SU-DHL-6 (cell line): ENCODE measurements around the gene KRT222.

Source experiments
- H2AFZ ChIP-seq: fragments of 200-600 bp; sonication (generic); 2 replicates; pipeline ENCODE4 v1.6.1; 2014; ENCODE audit warnings: low read depth, mild to moderate bottlenecking, moderate library complexity, mixed read lengths, antibody characterized with exemption, low read length; ENCODE audit not compliant: severe bottlenecking
- H3F3A ChIP-seq: fragments of 200-600 bp; shearing (Covaris generic); 2 replicates; pipeline ENCODE4 v1.6.0; 2016; ENCODE audit warnings: antibody characterized with exemption, mild to moderate bottlenecking; ENCODE audit not compliant: insufficient read depth
- H3K27ac ChIP-seq: fragments of 200-600 bp; sonication (generic); 2 replicates; pipeline ENCODE4 v1.5.1; 2016; ENCODE audit warnings: low read depth, mild to moderate bottlenecking, low read length, moderate library complexity, mixed read lengths
- H3K27me3 ChIP-seq: fragments of 200-600 bp; sonication (generic), shearing (Covaris generic); 2 replicates; pipeline ENCODE4 v1.6.0; 2014; ENCODE audit warnings: mild to moderate bottlenecking, low read length
- H3K36me3 ChIP-seq: fragments of 200-600 bp; sonication (generic); 2 replicates; pipeline ENCODE4 v1.6.1; 2014; ENCODE audit warnings: mild to moderate bottlenecking, low read length, mixed read lengths
- H3K4me2 ChIP-seq: fragments of 300-600, 200-600 bp; shearing (Covaris generic), sonication (generic); 2 replicates; pipeline ENCODE4 v1.6.0; 2014; ENCODE audit warnings: low read length, low read depth, mild to moderate bottlenecking; ENCODE audit not compliant: poor library complexity, severe bottlenecking
- H3K4me3 ChIP-seq: fragments of 200-600 bp; sonication (generic); 2 replicates; pipeline ENCODE4 v1.5.1; 2014; ENCODE audit warnings: antibody characterized with exemption, low read length, mild to moderate bottlenecking, mixed read lengths; ENCODE audit not compliant: insufficient read depth, poor library complexity, severe bottlenecking
- H3K79me2 ChIP-seq: fragments of 200-600 bp; sonication (generic); 2 replicates; pipeline ENCODE4 v1.6.1; 2014; ENCODE audit warnings: mild to moderate bottlenecking, low read length, moderate library complexity; ENCODE audit not compliant: insufficient read depth
- H3K9ac ChIP-seq: fragments of 200-600 bp; sonication (generic); 2 replicates; pipeline ENCODE4 v1.7.0; 2014; ENCODE audit warnings: mild to moderate bottlenecking, low read length
- H3K9me2 ChIP-seq: fragments of 200-600 bp; sonication (generic); replicated peaks from 2 replicates; pipeline ENCODE4 v1.6.1; 2014; ENCODE audit warnings: low read length; ENCODE audit not compliant: insufficient read depth
- H3K9me3 ChIP-seq: fragments of 200-600 bp; sonication (generic); 2 replicates; pipeline ENCODE4 v1.6.1; 2014; ENCODE audit warnings: low read length, mixed read lengths; ENCODE audit not compliant: insufficient read depth
- H4K20me1 ChIP-seq: fragments of 200-600 bp; sonication (generic); 2 replicates; pipeline ENCODE4 v1.6.1; 2014; ENCODE audit warnings: low read depth, mild to moderate bottlenecking, antibody characterized with exemption, low read length, moderate library complexity, mixed read lengths
- EZH2phosphoT487 ChIP-seq: fragments of 200-600 bp; sonication (generic), shearing (Covaris generic); conservative IDR thresholded peaks from 2 replicates; pipeline ENCODE4 v1.6.1; 2018; ENCODE audit warnings: mild to moderate bottlenecking, antibody characterized with exemption, low read length, moderate library complexity, mixed read lengths
- TF ChIP-seq, protein P1 (sequence below): fragments of 200-600 bp; sonication (generic); IDR thresholded peaks from one replicate; pipeline ENCODE4 v1.5.1; 2017; ENCODE audit warnings: antibody characterized with exemption, mild to moderate bottlenecking, low read length, moderate library complexity; ENCODE audit not compliant: insufficient read depth, poor library complexity, severe bottlenecking

KRT222 gene

DNA sequence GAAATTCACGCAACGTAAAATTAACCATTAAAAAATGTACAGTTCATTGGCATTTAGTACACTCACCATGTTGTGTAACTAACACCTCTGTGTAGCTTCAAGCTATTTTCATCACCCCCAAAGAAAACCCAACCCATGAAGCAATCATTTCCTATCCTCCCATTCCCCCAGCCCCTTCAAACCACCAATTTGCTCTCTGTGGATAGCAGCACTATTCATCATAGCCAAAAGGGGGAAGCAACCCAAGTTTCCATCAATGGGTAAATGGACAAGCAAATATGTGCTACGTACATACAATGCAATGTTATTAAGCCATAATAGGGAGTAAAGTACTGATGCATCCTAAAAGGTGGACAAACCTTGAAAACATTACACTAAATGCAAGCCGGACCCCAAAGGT, 10.9 kb upstream of the KRT222 start:
- no peak overlapping the region for H2AFZ ChIP-seq
- H4K20me1 ChIP-seq = no peaks in the 10 kb centered on the region
- H3K4me2 ChIP-seq = no peak overlapping the region
- no peak overlapping the region for H3K4me3 ChIP-seq
- no peaks in the 10 kb centered on the region for H3K9me3 ChIP-seq
- H3F3A ChIP-seq = no peaks in the 10 kb centered on the region
- H3K27me3 ChIP-seq = no peaks in the 10 kb centered on the region
- no peaks in the 10 kb centered on the region for H3K79me2 ChIP-seq
- TF ChIP-seq EZH2phosphoT487 = no peak
- TF ChIP-seq, protein P1, sequence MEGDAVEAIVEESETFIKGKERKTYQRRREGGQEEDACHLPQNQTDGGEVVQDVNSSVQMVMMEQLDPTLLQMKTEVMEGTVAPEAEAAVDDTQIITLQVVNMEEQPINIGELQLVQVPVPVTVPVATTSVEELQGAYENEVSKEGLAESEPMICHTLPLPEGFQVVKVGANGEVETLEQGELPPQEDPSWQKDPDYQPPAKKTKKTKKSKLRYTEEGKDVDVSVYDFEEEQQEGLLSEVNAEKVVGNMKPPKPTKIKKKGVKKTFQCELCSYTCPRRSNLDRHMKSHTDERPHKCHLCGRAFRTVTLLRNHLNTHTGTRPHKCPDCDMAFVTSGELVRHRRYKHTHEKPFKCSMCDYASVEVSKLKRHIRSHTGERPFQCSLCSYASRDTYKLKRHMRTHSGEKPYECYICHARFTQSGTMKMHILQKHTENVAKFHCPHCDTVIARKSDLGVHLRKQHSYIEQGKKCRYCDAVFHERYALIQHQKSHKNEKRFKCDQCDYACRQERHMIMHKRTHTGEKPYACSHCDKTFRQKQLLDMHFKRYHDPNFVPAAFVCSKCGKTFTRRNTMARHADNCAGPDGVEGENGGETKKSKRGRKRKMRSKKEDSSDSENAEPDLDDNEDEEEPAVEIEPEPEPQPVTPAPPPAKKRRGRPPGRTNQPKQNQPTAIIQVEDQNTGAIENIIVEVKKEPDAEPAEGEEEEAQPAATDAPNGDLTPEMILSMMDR = no peak
- no peaks in the 10 kb centered on the region for H3K36me3 ChIP-seq
- no peak overlapping the region for H3K27ac ChIP-seq
- no peak overlapping the region for H3K9ac ChIP-seq
- no peaks in the 10 kb centered on the region for H3K9me2 ChIP-seq

DNA sequence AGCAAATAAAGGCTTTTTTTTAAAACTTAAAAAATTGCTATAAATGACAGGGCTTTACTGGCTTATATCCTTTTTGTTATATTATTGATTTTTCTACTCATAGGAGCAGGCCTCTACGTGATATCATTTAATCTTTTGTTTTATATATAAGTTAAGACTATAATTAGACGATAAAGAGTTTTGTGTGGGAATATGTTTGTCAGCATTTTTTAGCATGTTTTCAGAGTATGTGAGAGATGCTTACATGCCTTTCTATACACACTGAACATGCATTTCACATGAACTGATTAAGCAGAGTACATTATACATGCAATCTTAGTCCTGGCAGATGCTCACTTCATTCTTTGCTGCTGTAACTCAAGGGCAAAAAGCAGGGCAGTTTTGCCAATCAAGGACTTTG, 7.7 kb upstream of the KRT222 start:
- no peak overlapping the region for H2AFZ ChIP-seq

DNA sequence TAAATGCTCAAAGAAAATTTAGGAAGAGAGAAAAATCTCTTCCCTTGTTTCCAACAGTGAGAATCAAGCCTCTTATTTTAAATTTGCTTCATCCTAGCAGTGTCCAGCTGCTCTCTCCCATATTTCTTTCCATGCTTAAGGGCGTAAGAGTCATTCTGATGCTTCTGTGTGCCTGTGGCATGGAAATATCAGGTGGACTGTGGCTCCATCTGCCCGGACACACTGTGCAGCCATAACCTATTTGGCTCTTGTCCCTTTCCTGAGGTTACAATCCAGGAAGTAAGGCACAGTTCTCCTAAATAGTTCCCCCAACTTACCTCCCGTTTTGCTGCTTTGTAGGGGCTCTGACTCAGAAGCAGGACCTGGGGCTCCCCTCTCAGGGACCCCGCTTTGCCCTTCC, 6.3 kb upstream of the KRT222 start:
- Histone ChIP-seq H3K27me3 (no peaks in the 10 kb centered on the region), H3F3A (no peaks in the 10 kb centered on the region), H4K20me1 (no peaks in the 10 kb centered on the region), H3K9me2 (no peaks in the 10 kb centered on the region), H3K36me3 (no peaks in the 10 kb centered on the region), H3K4me3 (no peak overlapping the region), H3K9ac (no peak overlapping the region), H3K4me2 (no peak overlapping the region), H3K27ac (no peak overlapping the region), H3K79me2 (no peaks in the 10 kb centered on the region), H3K9me3 (no peaks in the 10 kb centered on the region), H2AFZ (no peak overlapping the region)
- TF ChIP-seq, protein P1 = no peak
- TF ChIP-seq EZH2phosphoT487 = no peak

More for the DNA sequence above, 7.7 kb upstream of the KRT222 start:
- TF ChIP-seq, protein P1 = no peak
- TF ChIP-seq EZH2phosphoT487 = no peak
- Histone ChIP-seq H3F3A (no peaks in the 10 kb centered on the region), H3K27ac (no peak overlapping the region), H3K4me3 (no peak overlapping the region), H3K79me2 (no peaks in the 10 kb centered on the region), H3K27me3 (no peaks in the 10 kb centered on the region), H3K36me3 (no peaks in the 10 kb centered on the region), H3K4me2 (no peak overlapping the region), H4K20me1 (no peaks in the 10 kb centered on the region), H3K9me3 (no peaks in the 10 kb centered on the region), H3K9ac (no peak overlapping the region), H3K9me2 (no peaks in the 10 kb centered on the region)

DNA sequence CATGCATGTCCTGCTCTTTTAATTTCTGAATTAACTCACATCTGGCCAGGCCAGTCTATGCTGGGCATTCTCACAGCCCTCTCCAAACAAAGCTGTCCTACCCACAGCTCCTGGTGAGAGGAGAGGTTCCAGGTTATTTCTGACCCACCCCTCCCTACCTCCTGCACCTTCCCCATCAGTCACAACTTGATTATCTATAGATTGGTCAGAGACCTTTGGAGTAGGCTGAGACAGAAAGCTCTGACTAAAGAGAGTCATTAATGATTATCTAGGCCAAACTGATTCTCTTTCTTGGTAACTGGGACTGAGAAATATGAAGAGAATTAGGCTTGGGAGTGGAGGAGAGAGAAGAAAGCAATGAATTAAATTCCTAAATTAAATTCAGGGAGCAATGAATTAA, 1.4 kb upstream of the KRT222 start:
- TF ChIP-seq EZH2phosphoT487 = no peak
- TF ChIP-seq, protein P1 = no peak
- H3K27me3 ChIP-seq = no peaks in the 10 kb centered on the region
- no peak overlapping the region for H3K27ac ChIP-seq
- H3K36me3 ChIP-seq = no peaks in the 10 kb centered on the region
- no peak overlapping the region for H3K4me3 ChIP-seq
- H3K4me2 ChIP-seq = no peak overlapping the region
- H3F3A ChIP-seq = no peaks in the 10 kb centered on the region
- no peaks in the 10 kb centered on the region for H3K9me2 ChIP-seq
- no peak overlapping the region for H3K9ac ChIP-seq
- H2AFZ ChIP-seq = no peak overlapping the region
- H4K20me1 ChIP-seq = no peaks in the 10 kb centered on the region
- no peaks in the 10 kb centered on the region for H3K9me3 ChIP-seq
- H3K79me2 ChIP-seq = no peaks in the 10 kb centered on the region
